UCSD-AML1 (cell line): Measurements from ENCODE around the gene EVA1B.

ENCODE experiments used
- DNase-seq: peaks from one replicate; lab custom pipeline; 2025; ENCODE audit not compliant: unreplicated experiment; lab: John Stamatoyannopoulos, UW

The EVA1B gene, protein sequence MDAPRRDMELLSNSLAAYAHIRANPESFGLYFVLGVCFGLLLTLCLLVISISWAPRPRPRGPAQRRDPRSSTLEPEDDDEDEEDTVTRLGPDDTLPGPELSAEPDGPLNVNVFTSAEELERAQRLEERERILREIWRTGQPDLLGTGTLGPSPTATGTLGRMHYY

DNA sequence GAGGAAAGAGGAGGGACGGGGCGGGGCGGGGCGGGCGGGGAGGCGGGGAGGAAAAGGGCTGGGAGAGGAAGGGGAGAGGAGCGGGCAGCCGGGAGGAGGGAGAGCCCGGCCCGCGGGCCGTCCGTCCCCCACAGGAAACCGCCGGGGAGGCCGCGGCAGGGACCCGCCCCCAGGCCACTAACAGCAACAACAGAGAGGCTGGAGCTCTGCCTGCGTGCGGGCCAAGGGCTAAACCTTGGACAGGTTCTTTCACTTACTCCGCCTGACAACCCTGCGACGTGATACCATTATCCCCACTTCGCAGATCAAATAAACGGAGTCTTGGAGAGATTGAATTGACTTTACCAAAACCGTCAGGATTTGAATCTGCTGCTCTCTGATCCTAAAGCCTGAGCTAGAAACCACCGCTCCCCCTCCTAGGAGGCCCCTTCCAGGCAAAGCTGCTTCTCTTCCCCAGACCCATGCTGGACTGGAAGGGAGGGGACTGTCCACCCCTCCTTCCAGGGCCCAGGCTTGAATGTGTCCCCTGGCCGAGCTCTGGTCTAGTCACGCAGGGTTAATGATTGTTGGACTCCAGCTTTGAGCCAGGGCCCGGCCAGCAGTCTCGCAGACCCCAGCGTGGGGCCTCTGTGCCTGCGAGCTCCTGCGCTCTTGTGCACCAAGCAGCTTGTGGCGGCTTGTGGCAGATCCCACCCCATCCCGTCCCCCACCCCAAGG, at the start of gene EVA1B:
Gene EVA1B (minus strand): TSS at position 10 of the 717 bp plus-strand sequence. CDS start 608 bp downstream, outside the sequence.
- DNase-seq: peak; percentile 85

DNA sequence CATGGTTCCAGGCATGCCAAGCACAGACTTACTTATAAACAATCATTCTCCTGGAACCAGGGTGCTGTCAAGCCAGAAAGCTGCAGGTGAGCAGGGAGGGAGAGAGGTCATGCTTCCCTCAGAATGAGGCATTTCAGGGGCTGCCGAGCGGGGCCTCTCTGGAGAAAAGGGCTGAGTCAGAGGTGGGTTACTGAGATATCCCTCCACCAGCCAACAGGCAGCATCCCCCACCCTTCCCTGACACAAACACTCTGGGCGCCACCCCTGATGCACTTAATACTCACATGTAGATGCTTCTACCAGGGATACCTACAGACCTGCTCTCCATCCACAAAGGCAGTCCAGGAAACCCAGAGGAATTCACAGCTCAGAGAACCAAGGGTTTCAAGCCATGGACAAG, 49.2 kb upstream of the EVA1B start:
- no peak for DNase-seq

DNA sequence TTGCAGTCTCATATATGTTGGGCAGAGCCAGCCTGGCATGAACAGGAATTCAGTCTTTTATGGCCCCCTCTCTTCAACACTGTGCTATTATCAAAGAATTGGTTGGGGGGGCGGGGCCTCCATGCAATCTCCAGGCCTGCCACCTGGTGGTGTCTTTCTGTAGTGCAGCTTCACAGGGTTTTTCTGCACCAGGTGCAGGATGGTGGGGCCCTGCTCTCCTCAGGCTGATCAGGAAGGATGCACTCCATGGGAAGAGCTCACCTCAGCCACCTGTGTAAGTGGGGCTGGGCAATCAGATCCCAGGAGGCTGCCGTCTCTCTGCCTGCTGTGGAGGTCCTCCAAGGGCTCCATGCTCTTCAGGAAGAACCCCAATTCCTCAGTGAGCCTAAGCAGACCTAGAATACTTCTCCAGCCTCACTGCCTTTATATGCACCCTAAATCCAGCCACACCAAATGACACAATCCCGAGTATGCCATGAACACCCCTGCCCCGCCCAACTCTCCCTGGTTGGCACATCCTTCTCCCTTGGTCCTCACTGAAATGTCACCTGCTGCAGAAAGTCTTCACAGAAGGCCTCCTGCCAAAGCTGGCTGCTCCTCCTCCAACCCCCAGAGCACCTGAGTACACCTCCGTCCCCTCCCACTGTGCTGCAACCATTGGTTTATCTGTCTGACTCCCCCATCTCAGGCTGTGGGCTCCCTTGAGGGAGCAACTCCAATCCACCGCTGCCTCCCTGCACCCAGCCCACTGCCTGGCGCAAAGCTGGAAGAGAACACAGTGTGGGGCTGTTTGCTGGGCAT, 45.8 kb upstream of the EVA1B start:
- peak; percentile 71 for DNase-seq

DNA sequence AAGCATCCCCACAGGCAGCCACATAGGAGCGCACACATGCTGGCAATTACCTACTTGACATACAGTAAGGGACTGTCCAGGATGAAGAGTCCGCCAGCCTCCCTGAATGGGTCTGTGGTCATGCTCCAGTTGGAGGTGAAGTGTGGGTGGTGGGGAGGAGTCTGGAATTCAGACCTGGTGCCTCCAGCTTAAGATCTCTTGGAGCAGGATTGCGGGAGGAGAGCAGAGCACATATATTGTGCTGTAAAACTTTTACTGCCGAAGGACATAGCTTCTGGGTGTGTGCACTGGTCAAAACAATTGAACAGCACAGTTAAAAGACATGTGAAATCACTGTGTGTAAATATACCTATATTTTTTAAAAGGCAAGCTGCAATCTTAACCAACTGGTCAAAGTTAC, 44.4 kb upstream of the EVA1B start:
- DNase-seq: no peak

DNA sequence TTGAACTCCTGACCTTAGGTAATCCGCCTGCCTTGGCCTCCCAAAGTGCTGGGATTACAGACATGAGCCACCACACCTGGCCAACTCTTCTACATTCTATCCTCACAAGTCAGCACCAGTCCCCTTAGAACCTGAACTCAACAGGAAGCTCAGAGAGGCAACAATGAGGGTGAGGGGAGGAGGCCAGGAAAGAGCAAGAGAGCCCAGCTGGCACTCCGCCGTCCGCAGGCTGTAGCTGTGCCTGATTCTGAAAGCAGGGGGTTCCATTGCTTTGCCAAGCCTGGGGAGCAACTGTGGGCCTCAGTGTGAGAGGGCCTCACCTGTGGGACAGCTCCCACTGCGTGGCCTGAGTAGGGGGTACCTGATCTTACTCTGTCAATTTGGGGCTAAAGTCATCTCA, 43.6 kb upstream of the EVA1B start:
- DNase-seq: no peak

DNA sequence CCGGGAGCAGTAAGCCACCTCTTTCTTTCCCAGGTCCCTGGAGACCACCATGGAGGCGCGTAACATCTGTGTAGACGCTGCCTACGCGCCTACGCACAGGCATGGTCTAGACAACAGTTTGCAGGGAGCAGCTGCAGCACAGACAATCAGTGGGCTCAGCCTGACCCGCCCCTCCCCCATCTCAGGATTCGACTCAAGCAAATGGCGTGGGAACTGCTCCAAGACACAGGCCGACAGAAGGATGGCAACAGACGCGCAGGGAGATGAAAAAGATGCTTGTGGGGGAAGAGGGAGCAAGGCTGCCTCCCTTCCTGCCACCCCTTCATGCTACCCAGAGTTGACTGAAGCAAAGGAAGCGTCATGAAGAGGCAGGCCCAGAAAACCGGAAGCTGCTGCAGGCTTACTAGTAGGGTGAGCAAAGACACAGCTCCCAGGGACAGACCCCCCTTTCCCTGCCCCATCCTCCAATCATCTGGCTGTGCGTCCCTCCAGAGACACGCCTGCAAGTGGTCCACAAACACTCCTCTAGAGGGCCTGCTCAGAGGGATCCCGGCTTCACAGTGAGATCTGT, 42.7 kb upstream of the EVA1B start:
- peak; percentile 55 for DNase-seq

DNA sequence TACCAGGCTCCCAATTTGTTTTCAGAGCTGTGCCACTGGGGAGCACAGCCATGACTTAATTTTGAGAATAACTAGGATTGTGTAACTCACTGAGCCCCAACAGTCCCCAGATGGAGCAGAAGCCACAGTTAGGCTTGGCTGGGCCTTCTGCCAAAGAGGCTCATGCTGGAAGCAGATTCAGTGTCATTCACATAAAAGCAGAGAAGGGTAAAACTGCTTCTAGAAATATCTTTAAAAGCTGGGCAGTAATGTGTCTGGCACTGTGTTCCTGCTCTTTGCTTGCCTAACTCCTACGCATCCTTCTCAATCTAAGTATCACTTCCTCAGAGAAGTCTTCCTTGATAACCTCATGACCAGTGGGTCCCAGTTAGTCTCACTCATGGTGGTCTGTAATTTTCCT, 41.9 kb upstream of the EVA1B start:
- no peak for DNase-seq

DNA sequence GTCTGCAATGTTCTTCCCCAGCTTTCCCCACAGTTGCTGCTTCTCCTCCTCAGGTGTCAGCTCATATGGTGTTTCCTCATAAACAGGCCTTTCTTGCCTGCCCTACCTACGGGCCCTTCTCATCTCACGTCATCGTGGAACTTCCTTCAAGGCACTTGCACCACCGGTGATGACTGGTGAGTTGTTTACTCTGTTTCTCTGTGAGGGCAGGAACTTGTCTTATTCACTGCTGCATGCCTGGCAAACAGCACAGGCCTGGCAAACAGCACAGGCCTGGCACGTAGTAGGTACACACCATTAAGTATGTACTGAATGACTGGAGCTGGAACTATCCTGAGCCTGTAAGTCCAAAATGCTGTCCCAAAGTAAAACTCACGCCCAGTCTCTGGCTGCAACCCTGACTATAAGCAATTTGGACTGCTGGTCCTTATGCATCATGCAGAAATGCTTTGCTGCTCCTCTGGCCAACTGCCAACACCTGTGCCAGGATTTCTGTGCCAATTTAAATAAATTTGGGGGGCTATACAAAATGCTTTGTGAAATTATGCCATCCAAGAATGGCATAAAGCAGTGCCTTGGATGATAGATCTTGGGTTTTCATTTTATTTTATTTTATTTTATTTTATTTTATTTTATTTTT, 36.6 kb upstream of the EVA1B start:
- no peak for DNase-seq

DNA sequence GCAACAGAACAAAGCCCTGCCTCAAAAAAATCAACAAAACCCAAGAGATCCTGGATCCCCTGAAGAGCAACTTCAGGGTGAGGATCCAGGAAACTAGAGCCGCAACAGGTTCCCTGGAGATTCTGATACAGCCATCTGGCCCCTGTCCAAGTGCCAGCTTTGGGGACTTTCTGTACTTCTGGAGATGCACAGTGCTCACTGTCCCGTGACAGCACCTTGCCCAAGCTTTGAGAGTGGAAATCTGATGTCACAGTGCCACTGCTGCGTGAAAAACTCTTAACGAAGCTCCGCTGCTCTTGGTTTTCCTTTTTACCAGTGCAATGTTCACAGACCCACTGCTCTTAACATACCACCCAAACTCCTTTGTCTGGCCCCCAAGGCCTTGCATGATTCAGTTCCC, 35.9 kb upstream of the EVA1B start:
- DNase-seq: no peak

DNA sequence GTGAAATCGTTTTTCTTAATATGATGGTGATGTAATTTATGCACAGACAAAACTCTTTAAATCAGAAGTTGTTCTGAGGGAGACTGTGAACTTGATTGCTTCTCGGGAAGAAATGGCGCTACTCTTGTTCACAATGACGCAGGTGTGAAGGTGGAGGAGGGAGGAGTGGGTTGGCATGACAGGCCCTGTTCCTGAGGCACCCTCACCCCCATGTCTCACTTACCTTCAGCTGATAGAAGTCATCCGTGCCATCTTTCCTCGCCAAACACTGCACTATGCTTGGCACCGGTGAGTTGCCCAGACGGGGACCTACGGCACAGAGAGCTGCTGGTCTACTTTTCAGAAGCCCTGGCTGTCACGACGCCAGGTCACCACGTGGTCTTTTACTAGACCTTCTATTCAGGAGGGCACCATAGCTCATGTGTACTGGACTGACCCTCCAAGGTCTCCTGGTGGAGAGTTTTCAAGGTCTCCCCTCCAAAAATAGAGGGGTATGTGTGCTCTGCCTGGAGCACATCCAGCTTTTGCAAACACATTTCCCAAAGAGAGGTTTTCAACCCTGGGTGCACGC, 35.2 kb upstream of the EVA1B start:
- DNase-seq: no peak

DNA sequence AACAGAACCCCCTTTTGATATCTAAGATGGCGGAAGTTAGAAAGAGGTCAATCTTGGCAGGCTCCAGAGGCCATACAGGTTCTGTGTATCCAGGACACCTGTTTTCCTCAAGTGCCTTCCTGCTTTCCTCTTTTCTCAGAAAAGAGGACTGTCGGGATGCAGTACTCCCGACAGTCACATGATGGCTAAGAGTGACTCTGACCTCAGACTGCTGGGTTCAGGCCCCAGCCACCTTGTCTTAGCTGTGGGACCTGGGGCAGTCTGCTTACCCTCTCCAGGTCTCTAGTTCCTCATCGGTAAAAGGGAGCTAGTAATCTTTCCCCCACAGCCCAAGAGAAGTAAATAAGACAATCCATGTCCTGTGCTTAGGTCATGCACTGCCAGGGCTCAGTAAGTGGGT, 32.4 kb upstream of the EVA1B start:
- DNase-seq: no peak

DNA sequence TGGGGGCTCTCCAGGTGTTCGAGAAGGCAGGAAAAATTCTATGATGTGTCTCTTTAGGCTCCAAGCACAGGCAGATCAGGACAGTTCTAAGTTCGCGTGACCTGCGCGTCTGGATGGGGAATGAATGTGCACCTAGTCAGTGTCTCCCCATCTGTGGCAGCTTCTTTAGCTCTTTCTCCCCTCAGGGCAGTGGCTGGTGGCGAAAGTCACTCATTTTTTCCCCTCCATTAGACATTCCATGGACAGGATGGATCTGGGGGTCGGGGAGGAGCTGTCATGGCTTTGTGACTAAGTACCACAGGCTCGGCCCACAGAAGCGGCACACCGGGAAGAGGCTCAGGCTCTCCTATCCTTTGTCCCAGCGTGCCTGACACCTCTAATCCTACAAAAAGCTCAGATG, 31.0 kb upstream of the EVA1B start:
- DNase-seq: no peak

DNA sequence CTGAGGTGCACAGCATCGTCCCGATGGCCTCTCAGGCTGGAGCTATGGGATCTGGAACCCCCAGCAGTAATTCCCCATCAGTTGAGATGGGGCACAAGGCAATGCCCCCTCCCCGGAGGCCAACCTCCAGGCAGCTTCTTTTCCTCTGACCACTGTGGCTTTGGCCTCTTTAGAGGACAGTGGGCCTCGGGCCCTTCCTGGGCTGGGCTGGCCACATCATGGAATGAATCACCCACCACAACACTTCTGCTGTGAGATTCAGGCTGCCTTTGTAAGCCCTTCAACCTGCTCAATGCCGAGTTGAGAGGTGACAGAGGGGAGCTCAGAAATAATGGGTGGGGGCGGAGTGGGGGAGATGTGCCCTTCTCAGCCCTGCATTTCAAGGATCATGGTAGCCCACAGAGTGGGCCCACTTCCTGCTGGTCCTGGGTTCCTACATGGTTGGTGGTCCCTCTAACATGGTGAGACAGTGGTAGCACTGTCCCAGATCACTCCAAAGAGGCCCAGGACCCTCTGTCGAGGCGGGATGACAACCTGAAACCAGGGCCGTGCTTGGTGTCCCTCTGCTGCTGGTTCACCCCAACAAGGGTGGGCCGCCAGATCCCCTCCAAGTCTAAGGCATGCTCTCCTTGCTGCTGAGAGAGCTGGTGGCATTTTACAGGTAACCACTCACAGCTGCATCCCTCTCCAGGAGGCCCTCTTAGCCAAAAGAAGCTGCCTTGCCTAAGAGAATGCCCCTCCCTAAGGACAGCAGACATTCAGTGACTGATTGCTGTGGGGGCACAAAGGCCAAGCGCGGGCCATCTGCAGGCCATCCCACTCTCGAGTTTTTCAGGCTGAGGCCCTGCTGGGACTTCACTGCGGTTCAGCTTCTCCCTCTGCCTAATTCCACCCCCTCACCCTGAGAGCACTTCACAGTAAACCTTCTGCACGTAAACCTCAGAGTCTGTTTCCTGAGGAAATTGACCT, 29.7 kb upstream of the EVA1B start:
- DNase-seq: no peak

DNA sequence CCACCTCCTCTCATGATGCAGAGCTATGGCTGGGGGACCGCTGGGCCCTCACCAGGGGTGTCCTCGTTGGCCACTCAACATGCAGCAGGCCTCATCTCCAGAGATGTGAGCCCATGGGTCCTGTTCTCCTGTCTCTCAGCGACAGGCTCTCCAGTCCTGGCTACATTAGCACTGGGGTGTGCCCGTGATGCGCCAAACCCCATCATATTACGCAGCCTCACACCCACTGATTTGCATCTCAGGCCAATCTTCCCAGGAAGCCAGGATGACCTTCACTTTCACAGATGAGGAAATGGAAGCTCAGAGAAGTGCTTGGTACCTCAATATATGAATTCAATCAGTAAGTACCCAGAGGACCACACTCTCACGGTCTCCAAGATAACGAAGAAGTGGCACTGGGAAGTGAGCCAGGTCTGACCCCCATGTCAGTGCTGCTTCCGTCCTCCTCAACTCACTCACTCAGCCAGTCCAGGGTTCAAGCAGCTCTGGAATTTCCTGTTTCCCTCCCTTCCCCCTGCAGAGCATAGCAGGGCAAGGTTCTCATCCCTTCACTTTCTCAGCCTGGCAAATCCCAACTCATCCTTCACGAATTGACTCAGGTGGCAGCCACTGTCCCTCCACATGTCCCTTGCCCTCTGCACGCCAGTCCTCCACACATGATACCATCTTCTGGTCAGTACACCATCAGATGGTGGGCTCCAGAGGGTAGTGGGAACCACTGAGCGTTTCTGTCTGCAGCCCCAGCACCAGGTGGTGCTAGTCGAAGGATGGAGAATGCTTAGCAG, 28.9 kb upstream of the EVA1B start:
- no peak for DNase-seq

DNA sequence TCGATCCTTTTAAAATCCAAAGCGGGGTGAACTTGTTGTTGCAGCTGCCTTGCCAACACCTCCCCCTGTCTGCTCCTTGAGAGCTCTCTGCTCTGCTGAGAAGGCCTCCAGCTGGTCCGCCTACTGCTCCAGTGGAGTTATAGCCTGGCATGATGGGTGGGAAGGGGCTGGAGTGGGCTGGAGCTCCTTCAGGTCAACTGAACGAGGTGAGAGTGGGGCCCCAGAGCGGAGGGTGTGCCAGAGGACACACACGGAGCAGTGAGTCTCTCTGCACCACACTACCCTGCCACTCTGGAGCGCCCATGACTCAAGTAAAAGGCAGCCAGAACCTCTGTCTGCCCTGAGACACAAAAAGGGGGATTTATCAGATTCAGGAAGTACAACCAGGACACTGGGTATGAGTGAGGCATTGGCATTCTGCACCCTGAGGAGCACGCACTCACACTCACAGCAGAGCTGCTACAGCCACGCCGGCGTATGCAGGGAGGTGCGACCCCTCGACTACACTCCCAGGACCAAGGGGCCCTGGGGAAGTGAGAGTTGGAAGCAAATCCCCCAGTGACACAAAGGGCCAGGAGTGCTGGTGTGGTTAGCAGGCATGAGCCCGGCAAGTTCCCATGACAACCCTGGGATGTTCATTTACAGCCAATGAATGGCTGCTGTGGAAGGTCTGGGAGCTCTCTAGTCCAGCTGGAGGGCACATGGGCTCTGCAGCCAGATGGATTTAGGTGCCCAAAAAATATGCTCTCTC, 28.0 kb upstream of the EVA1B start:
- DNase-seq: no peak

DNA sequence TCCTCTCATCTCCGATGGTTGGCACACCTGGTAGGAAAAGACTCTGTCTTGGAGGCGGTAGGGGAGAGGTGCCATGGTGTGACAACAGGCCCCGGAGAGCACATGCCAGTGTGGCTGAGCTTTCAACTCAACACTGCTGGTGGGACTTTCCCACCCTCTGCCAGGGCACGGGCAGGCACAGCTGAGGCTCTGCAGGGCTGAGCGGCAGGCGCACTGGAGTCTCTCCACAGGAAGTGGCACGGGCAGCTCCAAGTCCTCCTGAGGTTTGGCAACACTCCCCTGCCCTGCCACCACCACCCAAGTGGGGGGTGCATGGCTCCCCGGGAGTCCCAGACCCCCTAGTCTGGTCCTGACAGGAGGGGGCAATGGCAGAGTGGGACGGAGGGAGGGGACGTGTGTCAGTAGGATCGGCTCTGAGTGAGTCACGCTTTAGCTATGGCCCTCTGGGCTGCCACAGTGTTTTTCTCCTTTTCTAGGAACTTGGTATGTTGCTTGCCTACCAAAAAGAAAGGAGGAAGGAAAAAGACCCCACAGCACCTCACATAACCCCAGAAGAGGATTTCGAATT, 27.3 kb upstream of the EVA1B start:
- DNase-seq: peak; percentile 39

DNA sequence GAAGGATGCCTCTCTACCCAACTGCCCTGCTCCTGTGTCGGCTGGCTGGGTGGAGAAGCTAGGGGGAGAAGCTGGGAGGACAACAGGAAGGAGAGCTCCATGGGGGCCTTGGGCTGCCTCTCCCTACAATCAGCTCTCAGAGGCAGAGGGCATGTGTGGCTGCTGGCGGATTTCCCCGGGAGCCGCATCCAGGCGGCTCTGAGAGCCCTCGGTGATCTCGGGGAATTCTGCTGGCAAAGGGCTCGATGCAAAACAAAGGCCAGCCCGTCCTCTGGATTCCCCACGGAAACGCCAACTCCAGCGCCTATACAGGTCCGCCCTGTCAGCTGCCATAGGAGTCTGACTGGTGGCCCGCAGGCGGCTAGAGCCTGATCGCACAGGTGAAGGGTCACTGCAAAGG, 26.4 kb upstream of the EVA1B start:
- DNase-seq: no peak

DNA sequence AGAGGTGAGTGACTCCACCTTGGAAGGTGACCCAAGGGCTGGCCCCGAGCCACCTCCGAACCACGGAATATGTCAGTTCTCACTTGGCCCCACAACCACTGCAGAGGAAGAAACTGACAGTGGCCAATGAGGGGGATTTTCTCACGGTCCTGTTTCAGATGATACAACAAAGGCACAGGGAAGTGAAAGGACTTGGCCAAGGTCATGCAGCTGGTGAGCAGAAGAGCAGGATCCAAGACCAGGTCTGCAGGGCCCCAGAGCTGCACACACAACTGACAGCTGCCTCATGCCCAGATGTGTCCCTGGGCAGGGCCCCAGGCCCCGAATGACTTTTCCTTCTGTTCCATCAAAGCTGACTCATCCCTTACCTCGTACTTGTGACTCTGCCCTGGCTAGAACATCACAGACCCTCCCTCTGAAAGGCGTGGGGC, 25.8 kb upstream of the EVA1B start:
- DNase-seq: no peak
